Naive thymus-derived CD4-positive, alpha-beta T cell (primary cell): ENCODE data around the gene CAMK2G. TPM values are rescaled to one million over a fixed set of nuclear protein-coding genes. Genes with fewer than 3 reads are reported as not detected.

Experiments used
- ATAC-seq: fragments of 150-1000 bp; cut with Tn5 transposase; 2 replicates; pipeline ENCODE4 v1.10.0; 2021; ENCODE audit warnings: mild to moderate bottlenecking, moderate library complexity
- CTCF ChIA-PET: fragments of 350-600 bp; sonication (Branson Sonifier 250); formaldehyde crosslinking; loops from one replicate; lab custom pipeline; 2021; ENCODE audit warnings: antibody characterized with exemption; lab: Charles Lee
- POLR2A ChIA-PET: fragments of 350-600 bp; sonication (Branson Sonifier 250); formaldehyde crosslinking; loops from one replicate; lab custom pipeline; 2021; ENCODE audit warnings: antibody characterized with exemption, inconsistent platforms; lab: Charles Lee
- DNase-seq, 9 donors: peaks; one replicate each; pipeline versions ENCODE4 v3.0.0 to v3.0.0-alpha.2; 2020 to 2022; ENCODE audit warnings: mixed read lengths in 1 of 9
- H3K27ac ChIP-seq: one replicate; pipeline ENCODE4 v1.7.0; 2013; ENCODE audit warnings: mild to moderate bottlenecking, low read depth, low read length, moderate library complexity
- H3K27me3 ChIP-seq, 2 donors: one replicate each; pipeline ENCODE4 v1.7.0; 2013; ENCODE audit warnings: low read length in 2 of 2, mild to moderate bottlenecking in 2 of 2, moderate library complexity in 2 of 2; ENCODE audit not compliant: control insufficient read depth in 2 of 2, insufficient read depth in 2 of 2
- H3K36me3 ChIP-seq, 3 experiments: 1 replicate in 2 of 3; 2 replicates in 1 of 3; pipeline ENCODE4 v1.7.0; 2013; ENCODE audit warnings: low read length in 3 of 3, mild to moderate bottlenecking in 3 of 3, moderate library complexity in 1 of 3; ENCODE audit not compliant: insufficient read depth in 3 of 3, control insufficient read depth in 2 of 3
- H3K4me1 ChIP-seq, 2 donors: one replicate each; pipeline ENCODE4 v1.7.0; 2013; ENCODE audit warnings: low read length in 2 of 2, mild to moderate bottlenecking in 2 of 2, moderate library complexity in 1 of 2; ENCODE audit not compliant: control insufficient read depth in 2 of 2, insufficient read depth in 2 of 2
- H3K4me3 ChIP-seq: 2 replicates; pipeline ENCODE4 v1.7.0; 2013; ENCODE audit warnings: mild to moderate bottlenecking, low read length
- H3K9me3 ChIP-seq, 3 experiments: 1 replicate in 2 of 3; 2 replicates in 1 of 3; pipeline ENCODE4 v1.7.0; 2013; ENCODE audit warnings: low read length in 3 of 3; ENCODE audit not compliant: control insufficient read depth in 2 of 3
- H3K27ac Mint-ChIP-seq, 9 donors: one replicate each; pipeline ENCODE4 v1.8.0; 2020 to 2022; ENCODE audit warnings: mixed read lengths in 9 of 9, mild to moderate bottlenecking in 8 of 9, moderate library complexity in 5 of 9, inconsistent platforms in 2 of 9
- H3K27me3 Mint-ChIP-seq, 5 donors: one replicate each; pipeline ENCODE4 v1.8.0; 2021 to 2022; ENCODE audit warnings: mixed read lengths in 5 of 5, mild to moderate bottlenecking in 1 of 5
- H3K36me3 Mint-ChIP-seq, 5 donors: one replicate each; pipeline ENCODE4 v1.8.0; 2020 to 2022; ENCODE audit warnings: mixed read lengths in 5 of 5, mild to moderate bottlenecking in 3 of 5, inconsistent platforms in 1 of 5
- H3K4me1 Mint-ChIP-seq, 7 donors: one replicate each; pipeline ENCODE4 v1.8.0; 2020 to 2022; ENCODE audit warnings: mixed read lengths in 7 of 7, mild to moderate bottlenecking in 3 of 7, inconsistent platforms in 1 of 7
- H3K4me3 Mint-ChIP-seq, 10 donors: one replicate each; pipeline ENCODE4 v1.8.0; 2020 to 2022; ENCODE audit warnings: mild to moderate bottlenecking in 10 of 10, mixed read lengths in 10 of 10, moderate library complexity in 6 of 10, inconsistent platforms in 2 of 10
- H3K9me3 Mint-ChIP-seq, 11 donors: one replicate each; pipeline ENCODE4 v1.8.0; 2020 to 2022; ENCODE audit warnings: mixed read lengths in 11 of 11, mild to moderate bottlenecking in 4 of 11, inconsistent platforms in 1 of 11, moderate library complexity in 1 of 11
- intact Hi-C, 2 donors: fragments of 100-400 bp; cut with micrococcal nuclease; formaldehyde crosslinking; loops; one replicate each; pipeline ENCODE4 v1.15.1; 2023
- polyA plus RNA-seq, 2 donors: library from polyadenylated mRNA; unstranded; fragments of 300-500 nt; fragmentation: Illumina TruSeq; gene quantifications; one replicate each; pipeline ENCODE4 v1.2.3, GENCODE V29; 2021
- total RNA-seq, 6 experiments: library from RNA in 5 of 6; stranded (reverse) in 5 of 6; gene quantifications; 1 replicate in 5 of 6; 2 replicates in 1 of 6; pipeline ENCODE4 v1.2.3 and lab custom pipeline; 2021 to 2026

CAMK2G gene
- total and polyA plus RNA-seq, 7 experiments from 2014 or later = 5.6 to 70.9 (median 54.6) TPM

DNA sequence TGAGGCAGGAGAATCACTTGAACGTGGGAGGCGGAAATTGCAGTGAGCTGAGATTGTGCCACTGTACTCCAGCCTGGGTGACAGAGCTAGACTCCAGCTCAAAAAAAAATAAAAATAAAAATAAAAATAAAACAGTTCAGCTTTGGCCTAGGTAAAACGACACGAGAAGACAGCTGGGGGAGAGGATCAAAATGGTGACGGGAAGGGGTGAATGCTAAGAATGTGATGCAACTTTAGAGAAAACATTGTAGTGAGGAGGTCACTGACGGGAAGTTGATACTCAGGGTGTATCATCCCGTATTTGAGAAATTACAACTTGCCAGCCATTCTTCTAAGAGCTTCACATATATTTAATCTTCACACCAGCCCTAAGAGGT lies 64.0 kb downstream of the CAMK2G start:
- H3K27ac ChIP-seq = peak overlapping the region; percentile 97
- peaks cover 26 to 31% of the 10 kb centered on the region in 2 donors for H3K4me1 ChIP-seq
- no peaks in the 10 kb centered on the region for H3K27me3 ChIP-seq
- peaks cover 11 to 71% (median 18%) of the 10 kb centered on the region in 3 experiments for H3K36me3 ChIP-seq
- H3K36me3 Mint-ChIP-seq = peaks cover 14 to 50% (median 41%) of the 10 kb centered on the region in 5 donors
- peak overlapping the region; percentile 69 for H3K4me3 ChIP-seq
- peak in 5 of 9 donors; percentile 27 to 44 (median 32) for DNase-seq
- no peak for ATAC-seq
- H3K9me3 Mint-ChIP-seq = peaks cover 0 to 2% (median 0%) of the 10 kb centered on the region in 11 donors
- peaks cover 33 to 59% (median 52%) of the 10 kb centered on the region in 7 donors for H3K4me1 Mint-ChIP-seq
- ChIA-PET POLR2A (interaction anchor here (0.9 to 12.8 kb wide), 13 partner anchors 11 to 314 kb away, joined by 3 to 150 read pairs (median 4); partner anchors contain the start of genes CHCHD1, PPP3CB, SEC24C and ZSWIM8), CTCF (interaction anchor here (1.1 to 2.4 kb wide), 2 partner anchors 69 to 76 kb away, joined by 3 to 14 read pairs; no protein-coding TSS in a partner anchor)
- H3K4me3 Mint-ChIP-seq = peak overlapping the region; percentile 88 to 97 (median 94)
- H3K9me3 ChIP-seq = no peaks in the 10 kb centered on the region
- peak overlapping the region; percentile 94 to 98 (median 96) for H3K27ac Mint-ChIP-seq
- intact Hi-C loops = loop anchor here (2.0 to 5.0 kb wide), 2 partner anchors 313 to 1300 kb away; partner anchors contain the start of genes PPP3CB (in 1 of the 2) and SAMD8 (in 1 of the 2)
- no peaks in the 10 kb centered on the region for H3K27me3 Mint-ChIP-seq

DNA sequence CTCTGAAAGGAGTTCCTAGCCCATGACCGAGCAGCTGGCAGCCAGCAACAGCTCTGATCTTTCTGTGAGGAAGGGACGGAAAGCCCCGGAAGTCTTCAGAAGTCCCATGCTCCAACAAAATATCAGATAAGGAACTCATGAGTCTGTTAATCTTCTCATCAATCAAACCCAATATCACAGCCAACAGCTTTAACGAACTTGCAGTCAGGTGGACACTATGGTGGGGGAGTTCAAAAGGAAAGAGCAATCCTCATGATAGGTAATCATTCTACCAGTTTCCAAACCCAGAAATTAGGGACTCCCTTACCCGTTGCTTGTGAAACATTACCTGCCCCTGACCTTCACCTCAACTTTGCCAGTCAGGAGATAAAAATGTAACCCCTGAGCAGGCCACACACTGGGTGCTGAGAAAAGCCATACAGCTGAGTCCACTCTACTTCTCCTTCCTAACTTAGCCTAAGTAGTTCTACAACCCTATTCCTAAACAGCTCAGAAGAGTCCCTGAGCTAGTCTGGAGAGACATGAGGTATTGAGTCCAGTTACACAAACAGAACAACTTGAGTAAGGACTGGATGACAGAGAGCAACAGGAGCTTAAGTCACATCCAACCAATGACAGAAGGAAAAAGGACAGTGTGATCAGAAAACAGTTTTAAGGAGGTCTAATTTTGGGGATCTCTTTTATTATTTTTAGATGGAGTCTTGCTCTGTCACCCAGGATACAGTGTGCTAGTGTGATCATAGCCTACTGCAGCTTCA lies 65.1 kb downstream of the CAMK2G start:
- POLR2A ChIA-PET = interaction anchor here (0.6 to 12.8 kb wide), 9 partner anchors 10 to 184 kb away, joined by 3 to 150 read pairs (median 15); partner anchors contain the start of genes CHCHD1, SEC24C and ZSWIM8
- ATAC-seq = no peak
- H3K36me3 ChIP-seq = peaks cover 12 to 70% (median 20%) of the 10 kb centered on the region in 3 experiments
- peaks cover 14 to 45% (median 41%) of the 10 kb centered on the region in 5 donors for H3K36me3 Mint-ChIP-seq
- H3K4me1 Mint-ChIP-seq = peaks cover 33 to 62% (median 52%) of the 10 kb centered on the region in 7 donors
- H3K9me3 ChIP-seq = no peaks in the 10 kb centered on the region
- H3K4me3 ChIP-seq = no peak overlapping the region
- peaks cover 26 to 31% of the 10 kb centered on the region in 2 donors for H3K4me1 ChIP-seq
- DNase-seq = no peak
- peak overlapping the region; percentile 30 to 98 (median 95) for H3K27ac Mint-ChIP-seq
- peak overlapping the region; percentile 97 for H3K27ac ChIP-seq
- peaks cover 0 to 2% (median 0%) of the 10 kb centered on the region in 11 donors for H3K9me3 Mint-ChIP-seq
- no peaks in the 10 kb centered on the region for H3K27me3 ChIP-seq
- no peaks in the 10 kb centered on the region for H3K27me3 Mint-ChIP-seq
- peak overlapping the region; percentile 23 to 95 (median 86) for H3K4me3 Mint-ChIP-seq
- CTCF ChIA-PET = interaction anchor here (0.6 to 2.4 kb wide), 7 partner anchors 29 to 450 kb away, joined by 3 to 14 read pairs (median 4); no protein-coding TSS in a partner anchor
- intact Hi-C loops = no loop called here

DNA sequence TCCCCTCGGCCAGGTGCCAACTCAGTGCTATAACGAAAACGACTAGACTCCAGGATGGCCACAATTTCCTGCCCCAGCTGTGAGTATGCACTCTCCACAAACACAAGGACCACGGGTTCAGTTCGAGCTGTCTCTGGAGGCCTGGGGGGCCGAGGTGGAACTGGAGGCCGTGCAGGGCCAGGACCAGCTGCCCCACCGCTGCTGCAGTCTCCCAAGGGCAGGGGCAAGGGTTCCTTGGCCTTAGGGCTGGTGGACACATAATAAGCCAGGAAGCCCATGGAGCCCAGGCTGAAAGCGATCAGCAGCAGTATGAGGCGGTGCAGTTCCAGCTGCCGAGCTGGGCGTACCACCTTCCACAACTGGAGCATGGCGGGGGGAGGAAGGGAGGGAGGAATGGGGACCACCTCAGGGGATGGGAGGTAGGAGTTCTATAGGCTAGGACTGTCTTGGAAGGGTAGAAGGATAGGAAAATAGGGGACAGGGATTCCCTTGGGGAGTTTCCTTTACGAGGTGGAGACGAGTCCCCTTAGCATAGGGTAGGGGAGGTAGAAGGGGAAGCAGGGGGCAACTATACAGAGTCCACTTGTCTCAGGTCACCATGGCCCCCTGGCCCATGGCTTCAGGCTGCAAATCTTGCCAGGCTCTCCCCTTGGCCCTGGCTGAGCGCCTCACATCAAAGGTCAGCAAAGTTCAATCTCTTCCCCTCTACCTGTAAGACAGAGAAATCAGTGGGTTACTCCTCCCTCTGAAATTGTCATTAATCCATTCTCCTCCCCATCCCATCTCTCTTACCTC lies 66.1 kb downstream of the CAMK2G start:
- H3K27ac Mint-ChIP-seq = peak overlapping the region; percentile 13 to 98 (median 94)
- Histone ChIP-seq H3K27ac (no peak overlapping the region), H3K4me1 (peaks cover 26 to 31% of the 10 kb centered on the region in 2 donors), H3K9me3 (no peaks in the 10 kb centered on the region), H3K27me3 (no peaks in the 10 kb centered on the region), H3K4me3 (no peak overlapping the region), H3K36me3 (peaks cover 21 to 72% (median 28%) of the 10 kb centered on the region in 3 experiments)
- no peak for ATAC-seq
- POLR2A ChIA-PET = interaction anchor here (0.9 to 12.8 kb wide), 5 partner anchors 9 to 51 kb away, joined by 3 to 150 read pairs (median 42); partner anchors contain the start of genes CHCHD1 and ZSWIM8
- CTCF ChIA-PET = interaction anchor here (0.7 to 2.4 kb wide), 4 partner anchors 30 to 451 kb away, joined by 4 to 14 read pairs (median 6); no protein-coding TSS in a partner anchor
- intact Hi-C loops = no loop called here
- peaks cover 19 to 44% (median 40%) of the 10 kb centered on the region in 5 donors for H3K36me3 Mint-ChIP-seq
- no peaks in the 10 kb centered on the region for H3K27me3 Mint-ChIP-seq
- peaks cover 36 to 71% (median 57%) of the 10 kb centered on the region in 7 donors for H3K4me1 Mint-ChIP-seq
- no peak for DNase-seq
- H3K9me3 Mint-ChIP-seq = peaks cover 0 to 4% (median 0%) of the 10 kb centered on the region in 11 donors
- peak overlapping the region in 7 of 10 donors; percentile 35 to 95 (median 54) for H3K4me3 Mint-ChIP-seq

DNA sequence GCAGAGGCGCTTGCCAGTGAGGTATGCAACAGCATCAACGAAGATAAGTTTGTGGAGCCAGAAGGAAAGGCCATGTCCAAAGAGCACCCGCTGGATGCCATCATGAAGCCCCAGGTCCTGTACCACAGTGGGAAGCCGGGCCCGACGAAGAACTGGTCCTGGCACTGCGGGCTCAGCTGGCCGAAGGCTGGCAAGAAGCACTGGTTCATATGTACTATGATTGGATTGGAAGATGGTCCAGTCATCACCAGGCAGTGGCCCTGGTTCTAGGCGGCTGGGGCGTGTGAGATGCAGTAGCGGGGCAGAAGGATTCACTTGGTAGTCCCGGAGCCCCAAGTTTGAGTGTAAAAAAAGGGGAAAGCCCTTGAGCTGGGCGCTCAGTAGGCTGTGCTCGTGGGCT lies 66.9 kb downstream of the CAMK2G start:
- no peak for DNase-seq
- CTCF ChIA-PET = no interaction called here
- Mint-ChIP-seq H3K9me3 (peaks cover 0 to 4% (median 0%) of the 10 kb centered on the region in 11 donors), H3K27ac (peak overlapping the region in 6 of 9 donors; percentile 31 to 58 (median 42)), H3K36me3 (peaks cover 26 to 45% (median 37%) of the 10 kb centered on the region in 5 donors), H3K4me1 (peaks cover 36 to 66% (median 58%) of the 10 kb centered on the region in 7 donors), H3K4me3 (peak overlapping the region in 6 of 10 donors; percentile 30 to 75 (median 62)), H3K27me3 (no peaks in the 10 kb centered on the region)
- no peaks in the 10 kb centered on the region for H3K27me3 ChIP-seq
- POLR2A ChIA-PET = interaction anchor here (0.8 to 12.8 kb wide), 5 partner anchors 8 to 39 kb away, joined by 3 to 150 read pairs (median 42); partner anchors contain the start of genes CHCHD1 and ZSWIM8
- H3K9me3 ChIP-seq = no peaks in the 10 kb centered on the region
- intact Hi-C loops = no loop called here
- peaks cover 26 to 31% of the 10 kb centered on the region in 2 donors for H3K4me1 ChIP-seq
- ATAC-seq = no peak
- peak overlapping the region; percentile 28 for H3K27ac ChIP-seq
- H3K4me3 ChIP-seq = no peak overlapping the region
- H3K36me3 ChIP-seq = peaks cover 25 to 75% (median 32%) of the 10 kb centered on the region in 3 experiments

DNA sequence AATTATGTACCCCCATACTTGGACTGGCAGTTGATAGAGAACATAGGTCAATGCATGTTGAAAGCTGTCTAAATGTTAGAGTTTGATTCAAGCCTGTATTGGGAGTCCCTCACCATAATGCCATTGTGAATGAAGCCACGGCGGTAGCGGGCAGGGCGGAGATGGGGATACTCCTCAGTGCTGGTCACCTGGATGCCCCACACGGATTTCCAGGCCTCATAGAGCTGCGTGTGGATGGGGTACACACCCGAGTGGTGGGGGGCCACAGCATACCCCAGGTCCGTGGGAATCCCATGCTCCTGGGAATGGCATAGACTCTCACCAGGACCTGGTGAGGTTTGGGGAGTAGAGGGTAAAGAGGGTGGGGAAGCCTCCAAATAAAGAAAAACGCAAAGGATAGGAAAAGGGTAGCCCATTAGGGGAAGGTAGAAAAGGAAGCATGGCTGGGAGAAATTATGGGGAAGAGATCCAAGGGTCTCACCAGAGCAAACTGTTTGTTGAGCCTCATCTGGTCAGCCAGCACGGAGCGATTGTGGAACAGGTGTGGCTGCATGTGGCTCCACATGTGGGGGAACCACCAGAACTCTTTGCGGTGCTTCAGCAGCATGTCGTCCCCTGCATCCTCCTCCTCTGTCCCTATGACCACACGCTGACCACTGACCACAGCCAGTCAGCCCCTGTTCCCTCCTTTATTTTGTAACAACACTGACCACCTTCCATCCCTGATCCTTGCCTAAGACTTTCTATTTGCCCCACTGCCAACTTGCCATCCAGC lies 68.0 kb downstream of the CAMK2G start:
- CTCF ChIA-PET = interaction anchor here (1.2 kb wide), 1 partner anchor 73 kb away, joined by 3 read pairs; no protein-coding TSS in a partner anchor
- peaks cover 25 to 85% (median 43%) of the 10 kb centered on the region in 3 experiments for H3K36me3 ChIP-seq
- H3K4me3 ChIP-seq = no peak overlapping the region
- POLR2A ChIA-PET = interaction anchor here (0.8 to 12.8 kb wide), 4 partner anchors 12 to 38 kb away, joined by 3 to 150 read pairs (median 50); partner anchors contain the start of genes CHCHD1 and ZSWIM8
- no peaks in the 10 kb centered on the region for H3K27me3 Mint-ChIP-seq
- H3K9me3 Mint-ChIP-seq = peaks cover 0 to 4% (median 0%) of the 10 kb centered on the region in 11 donors
- peaks cover 36 to 65% (median 58%) of the 10 kb centered on the region in 7 donors for H3K4me1 Mint-ChIP-seq
- DNase-seq = no peak
- ATAC-seq = no peak
- peak overlapping the region in 7 of 9 donors; percentile 37 to 86 (median 69) for H3K27ac Mint-ChIP-seq
- no peaks in the 10 kb centered on the region for H3K27me3 ChIP-seq
- peaks cover 27 to 46% (median 37%) of the 10 kb centered on the region in 5 donors for H3K36me3 Mint-ChIP-seq
- no peaks in the 10 kb centered on the region for H3K9me3 ChIP-seq
- H3K27ac ChIP-seq = peak overlapping the region; percentile 28
- H3K4me1 ChIP-seq = peaks cover 26 to 31% of the 10 kb centered on the region in 2 donors
- intact Hi-C loops = no loop called here
- H3K4me3 Mint-ChIP-seq = peak overlapping the region; percentile 21 to 80 (median 63)
